T-helper 17 cell (primary cell): ENCODE results near the gene AUP1. TPM values are rescaled to one million over a fixed set of nuclear protein-coding genes. Genes with fewer than 3 reads are reported as not detected.
"Not testable (repeated sequence)": the region's sequence is repeated elsewhere in the genome, so short reads cannot be mapped to it uniquely, and the experiment has no call there.

Source experiments
- ATAC-seq: fragments of 150-1000 bp; cut with Tn5 transposase; 2 replicates; pipeline ENCODE4 v1.10.0; 2021; ENCODE audit warnings: mild to moderate bottlenecking, moderate library complexity
- DNase-seq, 3 donors: peaks; one replicate each; pipeline versions ENCODE4 v3.0.0 to v3.0.0-alpha.2; 2020 to 2021
- H3K9me3 ChIP-seq: one replicate; pipeline ENCODE4 v1.7.0; 2013; ENCODE audit warnings: low read length, mild to moderate bottlenecking; ENCODE audit not compliant: control insufficient read depth, poor library complexity, severe bottlenecking
- H3K27ac Mint-ChIP-seq: one replicate; pipeline ENCODE4 v1.8.0; 2022; ENCODE audit warnings: mild to moderate bottlenecking, moderate library complexity, mixed read lengths
- H3K27me3 Mint-ChIP-seq: one replicate; pipeline ENCODE4 v1.8.0; 2022; ENCODE audit warnings: mixed read lengths
- H3K36me3 Mint-ChIP-seq: one replicate; pipeline ENCODE4 v1.8.0; 2022; ENCODE audit warnings: low read depth, mixed read lengths
- H3K4me1 Mint-ChIP-seq: one replicate; pipeline ENCODE4 v1.8.0; 2022; ENCODE audit warnings: mild to moderate bottlenecking, mixed read lengths
- H3K4me3 Mint-ChIP-seq: one replicate; pipeline ENCODE4 v1.8.0; 2022; ENCODE audit warnings: mild to moderate bottlenecking, moderate library complexity, mixed read lengths
- total RNA-seq, 4 donors: library from RNA in 2 of 4; stranded (reverse) in 2 of 4; gene quantifications; one replicate each; pipeline ENCODE4 v1.2.3 and lab custom pipeline; 2022 to 2026

Gene AUP1
- total RNA-seq, 2 donors from 2014 or later: 139 to 153 TPM

DNA sequence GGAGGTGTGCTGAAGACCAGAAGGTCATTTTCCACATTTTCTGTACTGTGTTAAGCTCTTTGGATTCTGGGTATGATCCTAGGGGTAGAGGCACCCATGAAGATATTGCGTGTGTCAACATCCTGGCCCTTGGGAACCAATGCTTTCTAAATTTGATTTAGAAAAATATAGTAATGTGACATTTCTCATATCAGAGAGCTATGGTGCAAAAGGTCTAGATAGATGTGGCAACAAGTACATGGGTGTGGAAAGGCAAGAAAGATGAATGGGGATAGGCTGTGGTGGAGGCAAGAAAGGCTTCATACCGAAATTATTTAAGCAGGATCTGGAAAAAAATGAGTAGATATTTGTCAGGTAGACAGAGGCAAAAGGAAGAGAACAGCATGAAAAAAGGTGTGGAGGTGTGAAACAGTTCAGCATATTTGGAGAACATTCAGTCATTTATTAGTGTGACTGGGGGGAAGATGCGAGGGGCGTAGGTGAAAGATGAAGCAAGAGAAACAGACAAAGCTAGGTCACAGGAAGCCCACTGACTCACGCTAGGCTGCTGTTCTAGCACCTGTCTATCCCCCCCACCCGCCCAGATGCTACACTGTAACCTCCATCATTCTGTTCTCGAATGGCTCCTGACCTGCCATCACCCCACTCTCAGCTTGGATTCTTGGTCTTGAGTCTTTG, 36.7 kb upstream of the AUP1 start:
- no peak for ATAC-seq
- Mint-ChIP-seq H3K36me3 (peaks cover 17% of the 10 kb centered on the region), H3K4me3 (no peak overlapping the region), H3K27me3 (peaks cover 41% of the 10 kb centered on the region), H3K27ac (no peak overlapping the region), H3K4me1 (peaks cover 8% of the 10 kb centered on the region)
- no peak for DNase-seq
- no peaks in the 10 kb centered on the region for H3K9me3 ChIP-seq

GRCh38 chr2:74564222-74564621, 34.7 kb upstream of the AUP1 start:
- ATAC-seq: no peak
- H3K27ac Mint-ChIP-seq: peak overlapping the region; percentile 24
- DNase-seq: no peak
- H3K4me1 Mint-ChIP-seq: peaks cover 14% of the 10 kb centered on the region
- H3K27me3 Mint-ChIP-seq: peaks cover 49% of the 10 kb centered on the region
- no peak overlapping the region for H3K4me3 Mint-ChIP-seq
- H3K9me3 ChIP-seq: no peaks in the 10 kb centered on the region
- H3K36me3 Mint-ChIP-seq: peaks cover 17% of the 10 kb centered on the region

DNA sequence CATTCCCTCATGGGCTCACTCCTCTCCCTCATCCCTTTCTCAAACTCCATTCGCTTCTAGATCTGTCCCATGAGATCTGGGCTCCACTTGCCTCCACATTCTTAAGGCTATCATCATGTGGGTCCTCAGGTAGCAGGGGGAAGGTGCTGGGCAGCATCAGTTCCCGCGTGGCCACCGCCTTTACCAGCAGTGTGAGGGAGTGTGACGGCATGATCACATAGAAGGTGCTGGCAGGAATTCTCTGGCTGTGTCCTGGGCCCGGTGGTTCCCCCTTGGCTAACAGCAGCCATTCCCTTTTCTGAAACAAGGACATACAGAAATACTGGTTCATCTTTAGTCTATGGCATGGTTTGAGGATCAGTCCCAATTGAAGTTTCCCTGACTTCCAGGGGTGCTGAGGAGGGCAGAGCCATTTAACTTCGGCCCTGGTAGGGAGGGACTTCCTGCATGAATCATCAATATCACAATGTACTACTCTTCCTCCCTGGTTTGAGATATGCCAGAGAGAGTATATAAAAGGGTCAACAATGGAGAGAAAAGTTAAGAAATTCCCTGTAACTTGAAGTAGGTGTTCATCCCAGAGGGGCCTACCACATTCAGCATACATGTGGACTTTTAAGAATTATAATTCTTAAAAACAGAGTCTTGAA, 32.7 kb upstream of the AUP1 start:
- H3K4me1 Mint-ChIP-seq: peaks cover 14% of the 10 kb centered on the region
- no peaks in the 10 kb centered on the region for H3K9me3 ChIP-seq
- peaks cover 39% of the 10 kb centered on the region for H3K27me3 Mint-ChIP-seq
- DNase-seq (no peak), ATAC-seq (no peak)
- H3K27ac Mint-ChIP-seq: peak overlapping the region; percentile 72
- H3K36me3 Mint-ChIP-seq: peaks cover 10% of the 10 kb centered on the region
- no peak overlapping the region for H3K4me3 Mint-ChIP-seq

GRCh38 chr2:74561022-74561421, 31.5 kb upstream of the AUP1 start:
- not testable (repeated sequence) for H3K36me3 Mint-ChIP-seq, DNase-seq, H3K27ac Mint-ChIP-seq, H3K9me3 ChIP-seq, H3K4me3 Mint-ChIP-seq, ATAC-seq
- peaks cover 34% of the 10 kb centered on the region for H3K27me3 Mint-ChIP-seq
- peaks cover 15% of the 10 kb centered on the region for H3K4me1 Mint-ChIP-seq

DNA sequence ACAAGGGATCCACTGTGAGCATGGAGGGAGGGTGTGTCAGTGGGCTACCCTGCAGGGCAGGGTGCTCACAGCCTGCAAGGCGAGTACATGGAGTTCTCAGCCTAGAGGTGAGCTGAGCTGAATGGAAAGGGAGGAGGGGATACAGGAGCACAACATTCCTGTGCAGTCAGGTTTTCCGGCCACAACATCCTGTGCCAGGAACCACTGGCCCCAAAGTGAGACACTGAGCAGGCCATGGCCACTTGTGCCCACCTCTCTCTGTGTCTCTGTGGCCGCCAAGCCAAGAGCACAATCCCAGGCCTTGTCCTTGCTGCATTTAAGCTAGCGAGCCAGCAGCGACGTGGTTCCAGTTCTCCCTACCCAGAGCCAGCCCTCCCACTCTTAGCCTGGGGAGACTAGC, 31.1 kb upstream of the AUP1 start:
- no peaks in the 10 kb centered on the region for H3K9me3 ChIP-seq
- no peak for ATAC-seq
- H3K36me3 Mint-ChIP-seq: peaks cover 10% of the 10 kb centered on the region
- H3K4me3 Mint-ChIP-seq: no peak overlapping the region
- DNase-seq: no peak
- H3K4me1 Mint-ChIP-seq: peaks cover 17% of the 10 kb centered on the region
- H3K27me3 Mint-ChIP-seq: peaks cover 30% of the 10 kb centered on the region
- no peak overlapping the region for H3K27ac Mint-ChIP-seq

DNA sequence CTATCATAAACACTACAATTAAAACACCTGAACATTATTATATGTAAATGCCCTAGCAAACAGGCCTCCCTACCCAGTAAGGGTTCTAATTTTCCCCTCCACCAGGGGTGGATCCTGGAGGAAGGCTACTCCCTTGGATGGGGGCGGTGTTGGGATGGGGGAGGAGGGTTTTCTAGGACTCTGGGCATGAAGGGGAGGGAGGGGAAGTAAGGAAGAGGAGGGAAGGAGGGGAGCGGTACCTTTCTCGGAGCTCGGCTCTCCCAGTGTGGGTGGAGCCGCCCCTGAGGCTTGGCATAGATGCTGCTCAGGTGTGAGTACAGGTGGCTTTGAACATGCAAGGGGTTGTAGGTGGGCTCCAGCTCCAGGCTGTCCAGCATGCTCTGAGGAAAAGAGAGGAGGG, 30.4 kb upstream of the AUP1 start:
- H3K27ac Mint-ChIP-seq: no peak overlapping the region
- H3K4me3 Mint-ChIP-seq: no peak overlapping the region
- peaks cover 10% of the 10 kb centered on the region for H3K36me3 Mint-ChIP-seq
- ATAC-seq (no peak), DNase-seq (no peak)
- peaks cover 30% of the 10 kb centered on the region for H3K27me3 Mint-ChIP-seq
- no peaks in the 10 kb centered on the region for H3K9me3 ChIP-seq
- H3K4me1 Mint-ChIP-seq: peaks cover 24% of the 10 kb centered on the region

DNA sequence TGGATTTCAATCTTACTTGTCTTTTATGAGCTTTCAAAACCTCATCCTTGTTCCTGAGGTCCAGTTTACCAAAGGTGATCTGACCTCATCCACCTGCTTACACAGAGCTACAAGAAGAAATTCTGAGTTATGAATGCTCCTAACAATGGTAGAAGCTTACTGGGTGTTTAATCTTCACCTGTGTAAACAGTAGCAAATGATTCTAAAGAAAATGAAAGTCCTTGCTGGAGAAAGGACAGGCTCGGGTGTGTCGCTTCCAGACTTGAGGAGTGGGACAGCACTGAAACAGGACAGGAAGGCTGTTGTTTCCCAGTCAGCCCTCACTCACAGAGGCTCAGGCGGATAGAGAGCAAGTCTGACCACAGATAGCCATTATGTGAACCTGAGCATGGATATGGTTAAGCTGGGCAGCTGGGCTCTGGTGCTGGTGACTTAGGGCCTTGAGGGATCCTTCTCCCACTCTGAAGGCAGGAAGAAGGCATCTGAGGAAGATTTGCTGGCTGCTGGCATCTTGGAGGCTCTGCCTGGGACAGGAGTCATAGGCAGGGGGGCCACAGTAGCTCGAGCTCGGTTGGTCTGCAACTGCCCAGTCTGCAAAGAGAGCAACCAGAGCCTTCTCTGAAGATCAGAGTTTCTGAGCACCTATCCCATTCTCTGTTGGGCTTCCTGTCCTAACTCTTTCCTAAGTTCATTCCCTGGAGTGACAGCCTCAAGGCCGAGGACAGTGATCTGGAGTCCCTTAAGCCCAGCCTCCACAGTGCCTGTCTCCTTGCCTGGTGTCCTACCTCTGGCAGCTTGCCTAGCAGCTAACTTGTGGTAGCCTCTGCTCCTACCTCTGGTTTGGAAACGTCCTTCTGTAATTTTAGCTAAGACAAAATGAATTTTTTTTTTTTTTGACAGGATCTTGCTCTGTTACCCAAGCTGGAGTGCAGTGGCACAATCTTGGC, 29.1 kb upstream of the AUP1 start:
- DNase-seq: no peak
- Mint-ChIP-seq H3K4me3 (no peak overlapping the region), H3K4me1 (peaks cover 23% of the 10 kb centered on the region), H3K27ac (no peak overlapping the region), H3K36me3 (peaks cover 7% of the 10 kb centered on the region), H3K27me3 (peaks cover 21% of the 10 kb centered on the region)
- no peak for ATAC-seq
- H3K9me3 ChIP-seq: no peaks in the 10 kb centered on the region

DNA sequence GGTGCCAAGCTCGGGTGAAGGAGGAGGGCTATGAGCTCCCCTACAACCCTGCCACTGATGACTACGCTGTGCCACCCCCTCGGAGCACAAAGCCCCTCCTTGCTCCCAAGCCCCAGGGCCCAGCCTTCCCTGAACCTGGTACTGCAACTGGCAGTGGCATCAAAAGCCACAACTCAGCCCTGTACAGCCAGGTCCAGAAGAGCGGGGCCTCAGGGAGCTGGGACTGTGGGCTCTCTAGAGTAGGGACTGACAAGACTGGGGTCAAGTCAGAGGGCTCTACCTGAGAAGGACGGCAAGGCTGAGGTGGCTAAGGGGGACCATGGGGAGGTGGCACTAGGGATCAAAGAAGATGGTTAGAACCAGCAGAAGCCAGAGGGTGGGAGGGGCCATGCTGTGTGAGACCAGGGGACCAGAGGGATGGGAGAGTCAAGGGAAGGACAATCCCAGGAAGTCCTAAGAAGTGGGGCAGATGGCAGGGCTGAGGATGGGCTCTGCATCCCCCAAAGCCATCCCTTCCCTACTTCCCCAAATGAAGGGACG, 27.4 kb upstream of the AUP1 start:
- peaks cover 28% of the 10 kb centered on the region for H3K4me1 Mint-ChIP-seq
- no peak for ATAC-seq
- H3K9me3 ChIP-seq: no peaks in the 10 kb centered on the region
- H3K36me3 Mint-ChIP-seq: peaks cover 5% of the 10 kb centered on the region
- no peak for DNase-seq
- H3K27me3 Mint-ChIP-seq: peaks cover 14% of the 10 kb centered on the region
- no peak overlapping the region for H3K4me3 Mint-ChIP-seq
- no peak overlapping the region for H3K27ac Mint-ChIP-seq

DNA sequence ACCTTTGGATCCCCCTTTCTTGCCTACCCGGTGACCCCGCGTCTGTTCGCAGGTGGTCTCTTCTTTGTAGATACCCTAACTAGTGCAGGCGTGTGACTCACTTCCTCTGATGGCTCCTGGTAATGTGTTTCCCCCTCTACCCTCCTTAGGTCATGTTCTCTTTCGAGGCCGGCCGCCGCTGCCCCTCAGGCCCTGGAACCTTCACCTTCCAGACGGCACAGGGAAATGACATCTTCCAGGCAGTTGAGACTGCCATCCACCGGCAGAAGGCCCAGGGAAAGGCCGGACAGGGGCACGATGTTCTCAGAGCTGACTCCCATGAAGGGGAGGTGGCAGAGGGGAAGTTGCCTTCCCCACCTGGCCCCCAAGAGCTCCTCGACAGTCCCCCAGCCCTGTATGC, 26.7 kb upstream of the AUP1 start:
- Mint-ChIP-seq H3K4me1 (peaks cover 29% of the 10 kb centered on the region), H3K4me3 (peak overlapping the region; percentile 91), H3K27me3 (peaks cover 16% of the 10 kb centered on the region), H3K36me3 (peaks cover 5% of the 10 kb centered on the region), H3K27ac (peak overlapping the region; percentile 45)
- H3K9me3 ChIP-seq: no peaks in the 10 kb centered on the region
- DNase-seq (no peak), ATAC-seq (no peak)

GRCh38 chr2:74555610-74556103, 26.2 kb upstream of the AUP1 start:
- H3K27ac Mint-ChIP-seq: peak overlapping the region; percentile 92
- peak overlapping the region; percentile 91 for H3K4me3 Mint-ChIP-seq
- peaks cover 5% of the 10 kb centered on the region for H3K36me3 Mint-ChIP-seq
- peaks cover 29% of the 10 kb centered on the region for H3K4me1 Mint-ChIP-seq
- DNase-seq: no peak
- peaks cover 21% of the 10 kb centered on the region for H3K27me3 Mint-ChIP-seq
- no peaks in the 10 kb centered on the region for H3K9me3 ChIP-seq
- no peak for ATAC-seq

DNA sequence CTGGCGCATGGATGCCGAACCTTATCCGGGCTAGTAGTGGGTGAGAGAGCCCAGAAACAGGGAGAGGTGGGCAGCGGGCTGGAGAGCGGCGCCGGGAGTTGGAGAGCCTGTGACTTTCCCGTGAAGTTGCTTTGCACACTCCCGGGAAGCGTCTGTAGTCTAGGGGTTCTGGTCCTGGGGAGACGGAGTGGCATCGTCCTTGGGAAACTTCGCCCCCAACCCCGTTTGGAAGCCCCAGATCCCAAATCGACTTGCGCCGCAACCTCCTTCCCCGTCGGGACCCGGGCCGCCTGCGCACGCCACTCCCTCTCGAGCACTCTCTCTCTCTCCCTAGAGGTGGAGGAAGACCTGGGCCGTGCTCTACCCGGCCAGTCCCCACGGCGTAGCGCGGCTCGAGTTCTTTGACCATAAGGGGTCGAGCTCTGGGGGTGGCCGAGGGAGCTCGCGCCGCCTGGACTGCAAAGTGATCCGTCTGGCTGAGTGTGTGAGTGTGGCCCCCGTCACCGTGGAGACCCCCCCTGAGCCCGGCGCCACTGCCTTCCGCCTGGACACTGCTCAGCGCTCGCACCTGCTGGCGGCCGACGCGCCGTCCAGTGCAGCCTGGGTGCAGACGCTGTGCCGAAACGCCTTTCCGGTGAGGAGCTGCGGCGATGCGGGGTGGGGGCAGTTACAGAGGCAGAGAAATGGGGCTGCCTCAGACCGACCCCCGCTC, 25.5 kb upstream of the AUP1 start:
- no peaks in the 10 kb centered on the region for H3K9me3 ChIP-seq
- Mint-ChIP-seq H3K27me3 (peaks cover 21% of the 10 kb centered on the region), H3K36me3 (peaks cover 7% of the 10 kb centered on the region), H3K4me3 (peak overlapping the region; percentile 91), H3K4me1 (peaks cover 24% of the 10 kb centered on the region), H3K27ac (peak overlapping the region; percentile 92)
- ATAC-seq (peak; percentile 57), DNase-seq (peak in 1 of 3 donors; percentile 22)
